Fibroblast of peridontal ligament (primary cell): Measurements from ENCODE around the gene FBL.
"Not testable (repeated sequence)": the region's sequence is repeated elsewhere in the genome, so short reads cannot be mapped to it uniquely, and the experiment has no call there.

Source experiments
- DNase-seq: peaks from one replicate; pipeline ENCODE4 v3.0.0-alpha.2; 2010; ENCODE audit errors: extremely low read depth

FBL gene

DNA sequence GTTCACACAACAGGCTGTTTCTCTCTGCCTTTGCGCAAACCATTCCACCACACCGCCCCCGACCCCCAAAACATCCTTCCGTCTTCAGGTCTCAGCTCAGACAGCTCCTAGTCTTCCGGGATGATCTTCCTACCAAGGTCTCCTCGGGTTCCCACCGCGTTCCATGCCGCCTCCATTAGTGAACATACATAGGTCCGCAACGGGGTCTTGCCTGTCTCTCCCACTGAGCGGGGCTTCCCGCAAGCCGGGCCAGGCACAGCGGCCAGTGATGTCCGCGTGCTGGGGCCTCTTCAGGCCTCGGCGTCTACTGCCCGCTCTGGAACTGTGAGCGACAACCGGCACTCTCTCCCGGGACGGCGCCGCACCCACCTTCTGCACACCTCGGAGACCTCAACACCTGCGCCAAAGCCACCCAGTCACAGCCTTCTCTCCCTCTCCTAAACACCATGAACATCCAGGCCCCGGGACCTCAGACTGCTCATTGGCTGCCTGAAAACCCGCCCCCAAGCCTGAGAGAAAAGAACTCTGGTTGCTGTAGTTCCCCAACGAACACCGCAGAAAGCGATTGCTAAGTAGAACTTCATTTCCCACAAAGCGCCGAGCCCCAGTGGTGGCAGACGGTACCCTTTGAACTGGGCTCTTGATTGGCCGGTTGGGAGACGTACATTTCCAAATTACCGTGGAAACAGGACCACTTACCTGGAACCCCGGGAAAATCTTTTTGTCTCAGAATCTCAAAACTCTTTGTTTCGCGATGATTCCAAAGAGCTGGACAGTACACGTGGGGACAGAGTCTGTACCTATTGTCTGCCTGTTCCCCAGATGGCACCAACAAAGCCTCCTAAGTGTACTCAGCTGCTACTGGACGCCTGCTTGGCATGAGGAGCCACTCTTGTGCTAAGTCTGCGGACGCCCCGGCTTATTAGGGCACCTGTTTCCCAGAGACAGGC, 21.8 kb downstream of the FBL start:
- DNase-seq, result peak; percentile 92

DNA sequence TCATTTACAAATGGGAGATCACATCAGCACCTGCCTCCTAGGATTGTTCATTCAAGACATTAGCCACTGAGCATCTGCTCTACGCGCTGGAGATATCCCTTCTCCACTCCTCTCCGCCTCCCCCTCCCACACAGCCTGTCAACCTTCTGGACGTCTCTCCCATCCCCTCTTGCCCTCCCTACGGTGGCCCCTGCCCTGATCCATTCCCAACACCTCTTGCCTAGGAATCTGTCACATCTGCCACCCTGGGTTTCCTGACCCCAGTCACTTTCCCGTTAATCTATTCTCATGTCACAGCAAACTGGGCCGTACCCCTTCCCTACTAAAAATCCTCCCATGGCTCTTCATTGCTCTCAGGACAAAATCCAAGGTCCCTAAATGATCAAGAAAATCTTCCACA, 22.5 kb downstream of the FBL start:
- no peak for DNase-seq

DNA sequence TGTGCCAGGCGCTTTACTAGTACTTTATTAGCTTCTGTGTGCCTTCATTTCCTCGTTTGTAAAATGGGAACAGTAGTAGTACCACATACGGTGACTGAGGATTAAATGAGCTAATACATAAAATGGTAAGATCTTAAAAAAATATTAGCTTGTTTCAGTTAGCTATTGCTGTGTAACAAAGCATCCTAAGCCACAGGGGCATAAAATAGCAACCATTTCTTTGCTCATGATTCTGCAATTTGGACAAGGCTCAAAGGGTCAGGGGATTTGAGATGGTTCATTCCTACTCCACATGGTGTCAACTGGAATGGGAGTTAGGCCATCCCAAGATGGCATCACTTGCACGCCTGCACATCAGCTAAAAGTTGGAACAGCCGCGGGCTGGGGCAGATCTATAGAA, 25.5 kb downstream of the FBL start:
- DNase-seq, result no peak

DNA sequence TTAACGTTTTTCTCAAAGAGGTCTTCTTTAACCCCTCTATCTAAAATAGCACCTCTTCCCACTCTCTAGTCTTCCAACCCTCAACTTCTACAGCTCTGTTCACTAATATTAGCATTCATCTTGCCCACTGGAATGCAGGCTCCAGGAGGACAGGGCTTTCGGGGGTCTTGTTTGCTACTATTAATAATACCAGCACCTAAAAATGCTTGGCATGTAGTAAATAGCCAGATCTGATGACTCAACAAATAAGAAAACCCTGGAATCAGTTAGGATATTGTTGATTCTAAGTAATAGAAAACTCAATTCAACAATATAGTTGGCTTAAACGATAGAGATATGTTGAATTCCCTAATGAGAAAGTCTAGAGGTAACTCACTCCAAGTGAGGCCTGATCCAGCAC, 26.4 kb downstream of the FBL start:
- DNase-seq, result no peak

DNA sequence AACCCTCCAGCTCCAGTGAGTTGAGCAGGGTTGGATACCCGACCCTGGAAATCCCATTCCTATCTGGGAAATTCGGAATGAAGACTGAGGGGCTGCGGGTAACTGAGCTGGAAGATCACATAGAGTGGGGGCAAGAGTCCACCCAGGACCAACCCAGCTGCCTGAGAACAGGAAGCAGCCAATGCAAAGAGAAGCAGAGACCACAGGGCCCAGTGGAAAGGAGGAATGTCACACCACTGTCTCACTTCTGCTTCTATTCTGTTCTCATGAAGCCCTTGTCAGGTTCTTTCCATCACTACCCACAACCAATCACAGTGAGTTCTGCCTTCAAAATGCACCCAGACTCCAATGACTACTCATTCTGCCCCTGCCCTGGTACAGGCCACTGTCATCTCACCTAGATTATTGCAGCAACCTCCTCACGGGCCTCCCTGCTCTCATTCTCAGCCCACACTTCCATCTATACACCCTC, 27.5 kb downstream of the FBL start:
- DNase-seq, result no peak

DNA sequence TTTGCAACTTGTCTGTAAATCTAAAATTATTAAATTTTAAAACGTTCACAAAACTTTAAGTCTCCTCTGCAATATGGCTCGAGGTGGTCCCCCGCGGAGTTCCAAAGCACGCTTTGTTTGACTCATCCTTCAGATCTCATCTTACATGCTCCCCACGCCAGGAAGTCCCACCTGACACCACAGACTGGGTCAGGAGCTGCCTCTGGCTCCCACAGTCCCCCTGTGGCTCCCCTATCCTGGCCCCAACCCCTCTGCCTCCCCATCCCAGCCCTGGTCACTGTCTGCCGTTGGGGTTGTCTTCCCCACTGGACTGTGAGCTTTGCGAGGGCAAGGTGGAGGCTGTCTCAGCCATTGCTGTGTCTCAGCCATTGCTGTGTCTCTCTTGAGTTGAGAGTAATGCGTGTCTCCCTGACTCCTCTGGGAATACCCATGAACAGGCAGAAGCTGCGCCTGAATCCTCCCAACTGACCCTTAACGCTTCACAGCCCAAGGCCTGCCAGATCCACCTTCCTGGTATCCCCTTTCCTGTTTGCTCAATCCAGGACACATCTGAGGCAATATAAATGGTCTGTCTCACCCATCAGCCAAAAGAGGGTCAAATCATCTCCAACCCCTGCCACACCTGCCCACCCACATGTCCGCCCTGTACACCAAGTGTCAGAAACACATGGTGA, 28.2 kb downstream of the FBL start:
- DNase-seq, result no peak

DNA sequence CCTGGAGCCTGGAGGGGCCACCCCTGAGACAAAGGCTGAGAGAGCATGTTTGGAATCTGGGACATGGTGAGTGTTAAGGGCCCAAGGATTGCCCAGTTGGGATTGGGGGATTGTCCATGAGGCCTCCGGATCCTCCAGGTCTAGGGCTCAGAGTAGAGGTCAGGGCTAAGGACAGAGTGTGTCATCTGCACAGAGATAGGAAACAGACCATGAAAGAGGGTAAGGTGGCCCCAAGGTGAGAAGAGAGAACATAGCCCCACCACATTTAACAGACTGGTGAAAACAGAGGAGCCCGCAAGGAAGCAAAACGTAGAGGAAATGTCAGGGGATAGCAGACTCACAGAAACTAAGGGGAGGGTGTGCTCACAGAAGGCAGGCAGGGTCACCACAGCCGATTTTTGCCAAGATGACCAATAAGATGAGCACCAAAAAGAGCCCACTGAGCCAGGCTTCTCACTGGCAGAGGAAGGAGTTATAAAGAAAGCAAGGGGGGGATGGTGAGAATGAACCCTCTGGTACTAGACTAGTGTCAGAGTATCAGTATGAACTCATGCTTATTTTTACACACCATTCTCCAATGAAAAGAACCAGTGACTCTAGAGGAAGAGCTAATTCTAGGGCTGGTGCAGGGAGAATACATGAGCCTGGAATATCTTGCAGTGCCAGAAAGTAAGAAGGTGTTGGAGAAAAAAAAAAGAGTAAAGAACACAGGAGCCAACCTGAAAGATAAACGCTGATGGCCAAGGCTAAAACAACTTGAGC, 29.7 kb downstream of the FBL start:
- no peak for DNase-seq

DNA sequence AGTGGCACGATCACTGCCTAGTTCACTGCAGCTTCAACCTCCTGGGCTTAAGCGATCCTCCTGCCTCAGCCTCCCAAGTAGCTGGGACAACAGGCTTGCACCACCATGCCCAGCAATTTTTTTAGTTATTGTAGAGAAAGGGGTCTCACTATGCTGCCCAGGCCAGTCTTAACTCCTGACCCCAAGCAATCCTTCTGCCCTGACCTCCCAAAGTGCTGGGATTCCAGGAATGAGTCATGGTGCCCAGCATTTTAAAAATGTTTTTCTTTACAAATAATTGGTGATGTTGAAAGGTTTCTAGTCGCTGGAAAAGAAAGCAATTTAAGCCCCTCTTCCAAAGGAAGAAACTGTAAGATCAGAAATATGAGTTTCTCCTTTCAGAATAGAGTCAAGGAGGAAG, 31.6 kb downstream of the FBL start:
- peak; percentile 14 for DNase-seq

DNA sequence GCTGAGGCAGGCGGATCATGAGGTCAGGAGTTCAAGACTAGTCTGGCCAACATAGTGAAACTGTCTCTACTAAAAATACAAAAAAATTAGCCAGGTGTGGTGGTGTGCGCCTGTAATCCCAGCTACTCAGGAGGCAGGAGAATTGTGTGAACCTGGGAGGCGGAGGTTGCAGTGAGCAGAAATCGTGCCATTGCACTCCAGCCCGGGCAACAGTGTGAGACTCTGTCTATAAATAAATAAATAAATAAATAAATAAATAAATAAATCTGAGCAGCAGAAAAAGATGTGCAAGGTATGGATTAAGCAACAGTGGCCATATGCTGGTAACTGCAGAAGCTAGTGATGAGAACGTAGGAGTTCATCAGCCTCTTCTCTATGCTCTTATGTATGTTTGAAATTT, 32.1 kb downstream of the FBL start:
- DNase-seq, result not testable (repeated sequence)

DNA sequence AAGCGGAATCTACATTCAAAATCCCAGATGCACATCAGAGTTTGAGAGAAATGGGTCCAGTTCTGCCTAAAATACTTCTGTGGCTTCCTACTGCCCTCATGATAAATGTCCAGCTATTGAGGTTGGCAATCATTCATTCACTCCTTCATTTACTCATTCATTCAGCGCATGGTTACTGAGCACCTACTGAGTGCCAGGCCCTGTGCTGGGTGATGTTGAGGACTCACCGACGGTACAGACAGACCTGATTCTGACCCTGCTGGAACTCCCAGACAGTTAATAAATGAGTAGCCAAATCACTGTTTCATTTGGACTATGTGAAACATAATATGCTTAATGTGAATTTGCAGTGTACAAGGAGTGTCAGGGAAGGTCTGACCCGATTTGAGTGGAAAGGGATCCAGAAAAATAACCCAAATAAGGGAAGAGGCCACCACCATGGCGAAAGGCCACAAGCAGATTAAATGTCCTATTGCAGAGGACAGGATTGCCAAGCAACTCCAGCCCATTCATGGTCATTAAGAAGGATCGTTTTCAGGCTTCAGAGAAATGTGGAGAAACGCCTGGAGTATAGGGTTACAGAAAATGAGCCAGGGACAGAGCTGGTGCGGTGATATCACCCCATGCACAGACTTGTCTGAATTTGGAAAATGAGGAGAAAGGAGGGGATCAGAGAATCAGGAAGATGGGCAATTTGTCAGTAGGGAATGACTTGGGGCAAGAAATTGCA, 32.8 kb downstream of the FBL start:
- DNase-seq, result peak; percentile 35

DNA sequence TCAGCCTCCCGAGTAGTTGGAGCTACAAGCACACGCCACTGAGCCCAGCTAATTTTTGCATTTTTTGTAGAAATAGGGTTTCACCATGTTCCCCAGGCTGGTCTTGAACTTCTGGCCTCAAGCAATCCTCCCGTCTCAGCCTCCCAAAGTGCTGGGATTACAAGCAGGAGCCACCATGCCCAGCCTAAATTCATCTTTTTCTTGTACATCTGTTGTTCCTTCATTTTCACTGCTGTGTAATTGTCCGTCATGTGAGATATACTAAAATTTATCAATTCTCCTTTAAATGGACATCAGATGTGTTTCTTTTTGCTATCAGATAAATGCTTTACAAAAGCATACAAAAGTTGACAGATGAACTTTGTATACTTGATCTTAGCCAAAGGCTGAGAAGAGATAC, 35.1 kb downstream of the FBL start:
- no peak for DNase-seq

DNA sequence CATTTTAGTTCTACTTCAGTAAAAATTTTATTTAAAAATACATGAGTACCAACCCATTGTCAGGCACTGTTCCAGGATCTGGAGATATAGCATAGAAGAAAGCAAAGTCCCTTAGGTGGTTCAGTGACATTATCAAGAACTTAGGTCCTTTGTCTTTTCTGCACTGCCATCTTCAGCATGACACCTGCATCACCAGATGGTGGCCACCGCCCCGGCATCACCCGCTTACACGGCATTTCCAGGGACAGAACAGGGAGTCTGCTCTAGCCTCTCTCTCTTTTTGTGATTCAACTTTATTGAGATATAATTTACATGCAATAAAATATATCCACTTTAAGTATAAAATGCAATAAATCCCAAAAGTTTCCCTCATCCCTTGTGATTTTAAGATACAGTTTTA, 35.8 kb downstream of the FBL start:
- DNase-seq, result no peak

DNA sequence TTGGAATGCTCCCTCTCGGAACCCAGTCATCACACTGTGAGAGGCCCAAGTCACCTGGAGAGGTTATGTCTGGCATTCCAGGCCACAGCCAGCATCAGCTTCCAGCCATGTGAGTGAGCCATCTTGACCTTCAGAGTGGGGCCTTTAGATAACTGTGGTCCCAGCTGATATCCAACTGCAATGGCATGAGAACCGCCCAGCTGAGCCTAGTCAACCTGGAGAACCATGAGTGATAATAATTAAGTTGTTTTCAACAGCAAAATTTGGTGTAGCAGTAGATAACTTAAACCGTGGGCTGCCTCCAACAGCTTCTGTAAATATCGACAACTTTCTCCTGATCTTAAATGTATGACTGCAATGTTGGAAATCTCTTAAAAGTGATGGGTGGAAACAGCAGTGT, 36.8 kb downstream of the FBL start:
- DNase-seq, result no peak

DNA sequence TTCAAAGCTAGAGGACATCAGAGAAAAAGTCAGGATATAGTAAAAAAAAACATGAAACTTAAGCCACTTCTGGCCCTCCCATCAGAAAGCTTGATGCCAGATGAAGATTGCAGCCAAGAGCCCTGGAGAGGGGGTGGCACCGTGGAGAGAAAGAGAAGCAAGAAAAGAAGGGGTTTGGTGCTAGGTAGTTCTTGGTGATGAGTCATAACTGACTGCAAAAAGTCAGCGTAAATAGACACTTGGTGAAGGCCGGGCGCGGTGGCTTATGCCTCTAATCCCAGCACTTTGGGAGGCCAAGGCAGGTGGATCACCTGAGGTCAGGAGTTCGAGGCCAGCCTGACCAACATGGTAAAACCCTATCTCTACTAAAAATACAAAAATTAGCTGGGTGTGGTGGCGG, 37.5 kb downstream of the FBL start:
- DNase-seq, result not testable (repeated sequence)

DNA sequence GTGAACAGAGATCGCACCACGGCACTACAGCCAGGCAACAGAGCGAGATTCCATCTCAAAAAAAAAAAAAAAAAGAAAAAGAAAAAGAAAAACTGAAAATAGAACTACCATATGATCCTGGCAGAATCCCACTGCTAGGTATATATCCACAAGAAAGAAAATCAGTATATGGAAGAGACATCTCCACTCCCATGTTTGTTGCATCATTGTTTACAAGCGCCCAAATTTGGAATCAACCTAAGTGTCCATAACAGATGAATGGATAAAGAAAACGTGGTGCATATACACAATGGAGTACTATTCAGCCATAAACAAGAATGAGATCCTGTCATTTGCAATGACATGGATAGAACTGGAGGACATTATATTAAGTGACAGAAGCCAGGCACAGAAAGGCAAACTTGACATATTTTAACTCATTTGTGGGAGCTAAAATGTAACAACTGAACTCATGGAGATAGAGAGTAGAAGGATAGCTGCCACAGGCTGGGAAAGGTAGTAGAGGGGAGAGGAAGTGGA, 38.3 kb downstream of the FBL start:
- no peak for DNase-seq

DNA sequence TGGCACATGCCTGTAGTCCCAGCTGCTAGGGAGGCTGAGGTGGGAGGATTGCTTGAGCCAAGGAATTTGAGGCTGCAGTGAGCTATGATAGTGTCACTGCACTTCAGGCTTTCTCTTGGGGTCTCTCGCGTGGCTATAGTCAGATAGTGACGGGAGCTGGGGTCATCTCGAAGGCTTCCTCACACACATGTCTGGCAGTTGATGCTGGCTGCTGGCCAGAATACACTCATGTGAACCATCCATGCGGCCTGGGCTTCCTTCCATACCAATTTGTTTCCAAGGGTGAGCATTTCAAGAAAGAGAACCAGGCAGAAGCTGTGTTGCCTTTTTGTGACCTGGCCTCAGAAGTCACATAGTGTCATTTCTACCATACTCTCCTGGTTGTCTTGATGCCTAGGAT, 41.1 kb downstream of the FBL start:
- DNase-seq, result peak; percentile 5

DNA sequence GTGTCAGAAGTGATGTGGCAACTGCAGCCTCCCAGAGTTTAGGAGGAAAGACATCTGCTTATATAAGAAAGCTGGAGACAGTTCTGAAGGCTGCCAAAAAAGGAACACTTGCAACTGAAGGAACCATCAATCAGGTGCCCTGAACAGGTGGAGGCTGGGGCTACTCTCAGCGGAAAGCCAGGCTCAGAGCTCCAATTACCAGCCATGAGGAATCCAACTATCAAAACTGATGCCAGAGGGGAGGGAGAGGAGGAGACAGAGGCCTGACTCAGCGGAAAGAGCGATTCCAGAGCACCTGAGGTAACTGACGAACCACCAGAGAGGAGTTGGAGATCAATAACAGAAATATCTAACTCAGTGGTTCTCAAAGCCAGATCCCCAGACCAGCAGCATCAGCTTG, 43.2 kb downstream of the FBL start:
- no peak for DNase-seq

DNA sequence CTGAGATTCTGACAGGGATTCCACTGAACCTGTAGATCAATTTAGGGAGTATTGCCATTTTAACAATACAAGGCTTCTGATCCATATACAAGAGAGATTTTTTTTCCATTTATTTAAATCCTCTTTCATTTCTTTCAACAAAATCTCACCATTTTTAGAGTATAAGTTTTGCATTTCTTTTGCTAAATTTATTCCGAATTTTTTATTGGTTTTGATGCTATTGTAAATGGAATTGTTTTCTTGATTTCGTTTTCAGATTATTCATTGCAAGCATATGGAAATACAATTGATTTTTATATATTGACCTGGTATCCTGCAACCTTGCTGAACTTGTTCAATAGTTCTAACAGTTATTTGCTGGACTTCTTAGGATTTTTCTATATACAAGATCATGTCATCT, 49.1 kb downstream of the FBL start:
- no peak for DNase-seq

DNA sequence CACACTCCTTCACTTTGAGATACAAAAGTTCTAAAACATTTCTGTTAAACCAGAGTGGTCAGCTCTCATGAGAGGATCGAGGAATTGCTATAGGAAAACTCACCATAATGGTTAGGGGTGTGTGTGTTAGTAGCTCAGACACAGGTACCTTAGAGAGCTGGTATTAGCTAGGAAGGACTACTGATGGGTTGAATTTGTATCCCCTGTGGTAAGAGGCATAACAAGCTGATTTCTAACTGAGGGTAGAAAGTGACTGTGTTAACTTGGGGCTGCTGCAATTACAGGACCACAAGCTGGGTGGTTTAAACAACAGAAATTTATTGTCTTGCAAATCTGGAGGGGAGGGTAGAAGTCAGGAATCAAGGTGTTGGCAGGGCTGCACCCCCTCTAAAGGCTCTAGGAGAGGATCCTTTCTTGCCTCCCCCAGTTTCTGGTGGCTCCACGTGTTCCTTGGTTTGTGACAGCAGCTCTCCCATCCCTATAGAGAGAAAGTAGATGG, 50.1 kb downstream of the FBL start:
- no peak for DNase-seq

DNA sequence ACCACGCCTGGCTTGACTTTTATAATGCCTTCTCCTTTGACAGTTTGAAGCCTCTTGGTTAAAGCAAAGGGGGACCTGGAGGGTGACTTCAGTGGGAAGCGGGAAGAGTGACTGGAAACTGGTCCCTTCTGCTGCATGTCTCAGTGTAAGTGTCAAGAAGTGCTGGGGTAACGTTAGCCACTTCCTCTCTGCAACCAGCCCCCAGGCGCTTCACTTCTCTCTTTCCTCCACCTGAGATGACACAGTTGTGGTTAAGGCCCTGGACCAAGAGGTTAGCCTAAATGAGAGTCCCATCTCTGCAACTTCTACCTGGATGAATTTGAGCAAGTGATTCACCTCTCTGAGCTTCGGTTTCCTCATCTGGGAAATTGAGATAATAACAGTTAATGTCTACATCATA, 51.2 kb downstream of the FBL start:
- DNase-seq, result no peak

DNA sequence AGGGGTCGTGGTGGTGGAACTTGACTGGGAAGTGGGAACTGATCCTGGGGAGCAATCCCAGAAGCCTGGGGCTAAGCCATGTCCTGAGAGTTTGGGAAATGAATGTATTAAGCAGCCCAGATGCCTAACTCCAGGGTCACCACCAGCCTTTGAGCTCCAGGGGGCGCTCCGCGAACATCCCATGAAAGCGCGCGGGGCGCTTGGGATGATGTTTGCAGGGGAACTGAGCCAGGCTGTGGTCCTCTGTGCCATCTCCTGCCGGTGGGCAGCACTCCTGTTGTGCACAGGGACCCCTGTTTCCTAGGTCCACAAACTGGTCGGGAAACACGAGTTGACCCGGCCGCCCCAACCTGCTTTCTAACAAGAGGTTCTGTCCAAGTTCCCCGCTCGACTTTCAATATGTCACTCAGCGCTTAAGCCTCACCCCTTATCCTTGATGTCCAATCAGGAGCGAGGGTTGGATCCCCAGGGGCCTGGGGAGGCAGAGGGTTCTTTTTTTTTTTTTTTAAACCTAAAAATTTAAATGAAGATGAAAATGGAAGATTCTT, 53.1 kb downstream of the FBL start:
- DNase-seq, result peak; percentile 90
